HL-60/S4 (cell line): ENCODE measurements around the gene CALCOCO2.

ENCODE experiments used
- in situ Hi-C: fragments of 300-500 bp; cut with MboI; formaldehyde crosslinking; loops from 2 replicates; pipeline ENCODE4 v1.14.3; 2022; ENCODE audit warnings: low sequenced_read_pairs

Gene CALCOCO2

GRCh38 chr17:48830840-48831548 lies at the start of gene CALCOCO2:
Gene CALCOCO2 (plus strand): TSS chr17:48831035. CDS start chr17:48841708, 10,673 bp downstream.
- in situ Hi-C loops: no loop called here

DNA sequence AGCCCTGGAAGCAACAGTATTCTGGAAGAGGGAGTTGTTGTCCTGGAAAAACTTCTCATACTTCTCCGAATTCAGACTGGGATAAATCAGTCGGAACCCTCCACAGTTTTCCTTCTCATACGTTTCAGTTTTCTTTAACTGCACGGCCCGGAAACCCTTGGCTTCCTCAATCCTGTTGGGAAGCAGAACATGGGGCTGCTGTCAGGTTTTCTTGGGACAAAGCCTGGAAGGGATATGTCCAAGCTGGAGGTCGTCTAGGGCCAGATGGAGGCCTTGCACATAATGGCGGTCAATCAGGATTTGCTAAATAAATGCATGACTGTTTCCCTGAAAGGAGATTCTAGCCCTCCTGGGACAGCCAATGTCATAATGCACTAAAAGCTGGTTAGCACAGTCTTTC lies 43.0 kb upstream of the CALCOCO2 start:
- in situ Hi-C loops: no loop called here

- in situ Hi-C loops: loop anchor here (10.0 kb wide), 1 partner anchor 116 kb away; no protein-coding TSS in a partner anchor
These were observed 40.2 kb upstream of the CALCOCO2 start for GRCh38 chr17:48790607-48791127.

- in situ Hi-C loops: loop anchor here (10.0 kb wide), 1 partner anchor 117 kb away; no protein-coding TSS in a partner anchor
These were observed 39.5 kb upstream of the CALCOCO2 start for GRCh38 chr17:48791128-48792032.

GRCh38 chr17:48792033-48792798 lies 38.6 kb upstream of the CALCOCO2 start:
- in situ Hi-C loops: loop anchor here (10.0 kb wide), 1 partner anchor 117 kb away; no protein-coding TSS in a partner anchor

DNA sequence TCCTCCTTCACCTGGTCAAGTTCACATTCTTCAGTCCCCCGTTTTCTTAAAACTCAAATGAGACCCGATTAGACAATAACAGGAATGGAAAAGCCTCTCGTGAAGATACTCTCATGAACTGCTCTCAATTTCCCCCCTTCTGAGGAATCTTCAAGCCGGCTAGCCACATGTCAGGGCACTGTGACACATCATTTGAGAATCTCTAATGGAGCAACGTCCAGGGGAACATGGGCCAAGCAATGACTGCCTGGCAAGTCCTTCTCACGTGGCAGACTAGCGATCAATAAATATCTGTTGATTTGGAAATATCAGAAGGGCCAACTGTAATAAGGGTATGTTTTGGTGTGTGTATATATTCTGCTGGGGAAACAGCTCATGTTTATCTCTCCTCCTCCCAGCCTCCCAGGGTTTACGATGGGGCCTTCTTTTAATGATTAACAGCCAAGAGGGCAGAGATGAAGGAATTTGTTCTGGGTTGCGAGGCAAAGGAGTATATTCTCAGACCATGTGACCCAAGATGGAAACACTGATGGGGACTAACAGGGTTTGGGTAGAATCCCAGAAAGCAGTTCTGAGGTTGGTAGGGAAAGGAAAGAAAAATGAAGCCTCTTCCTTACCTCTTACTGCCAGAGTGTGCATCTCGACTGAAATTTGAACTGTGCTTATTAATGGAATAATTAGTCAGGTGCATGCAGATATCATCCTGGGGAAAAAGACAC lies 35.2 kb upstream of the CALCOCO2 start:
- in situ Hi-C loops: loop anchor here (10.0 kb wide), 1 partner anchor 121 kb away; no protein-coding TSS in a partner anchor

- in situ Hi-C loops: loop anchor here (10.0 kb wide), 1 partner anchor 121 kb away; no protein-coding TSS in a partner anchor
These were observed 34.7 kb upstream of the CALCOCO2 start for GRCh38 chr17:48796163-48796522.

DNA sequence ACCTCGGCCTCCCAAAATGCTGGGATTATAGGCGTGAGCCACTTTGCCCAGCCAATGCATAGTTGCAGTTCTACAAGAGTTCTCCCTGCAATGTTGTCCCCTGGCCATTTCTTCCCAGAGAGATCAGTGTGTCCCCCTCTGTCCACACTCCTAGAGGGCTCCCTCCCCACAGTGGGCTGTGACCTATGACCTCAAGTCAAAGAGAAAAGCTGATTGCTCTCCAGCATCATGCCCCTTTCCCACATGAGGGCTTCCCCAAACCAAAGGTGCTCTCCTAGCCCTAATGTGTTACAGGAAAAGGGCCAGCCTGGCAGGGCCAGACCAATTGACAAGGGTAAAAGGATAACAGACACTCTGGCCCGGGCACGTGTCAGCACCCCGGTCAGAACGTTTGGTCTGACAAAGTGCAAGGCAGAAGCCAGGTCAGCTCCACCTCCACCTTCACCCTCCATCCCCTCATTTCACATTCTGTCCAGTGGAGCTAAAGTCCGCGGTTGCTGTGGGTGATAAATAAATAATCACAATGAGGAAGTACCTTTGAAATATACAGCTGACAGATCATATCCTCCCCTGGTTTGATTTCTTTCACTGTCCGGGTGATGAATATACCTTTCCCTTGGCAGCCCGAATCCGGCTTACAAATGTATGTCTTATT lies 31.6 kb upstream of the CALCOCO2 start:
- in situ Hi-C loops: loop anchor here (10.0 kb wide), 1 partner anchor 124 kb away; no protein-coding TSS in a partner anchor

DNA sequence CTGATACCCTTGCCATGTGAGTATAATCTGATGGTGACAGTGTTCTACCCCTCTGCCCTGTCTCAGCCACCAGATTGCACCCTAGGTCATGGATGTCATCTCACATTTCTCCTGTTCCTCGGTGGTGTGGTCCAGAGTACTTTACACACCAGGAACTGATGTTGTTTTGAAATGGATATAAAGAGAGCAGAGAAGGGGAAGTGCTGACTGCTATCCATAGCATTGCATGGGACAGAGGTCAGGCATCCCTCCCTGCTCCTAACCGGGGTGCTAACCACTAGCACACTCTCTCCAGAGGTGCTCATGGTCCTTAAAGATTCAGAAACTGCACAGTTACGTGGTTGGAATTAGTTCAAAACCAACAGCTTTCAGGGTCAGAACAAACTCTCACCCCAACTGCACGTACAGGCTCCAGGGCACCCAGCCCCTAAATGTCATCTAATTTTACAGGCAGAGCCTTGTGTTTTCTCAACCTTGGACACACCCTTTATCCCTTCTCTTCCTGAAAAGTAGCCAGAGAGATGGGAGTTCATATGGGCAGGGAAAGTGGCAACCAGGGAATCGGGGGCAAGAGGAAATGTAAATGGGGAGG lies 30.1 kb upstream of the CALCOCO2 start:
- in situ Hi-C loops: loop anchor here (10.0 kb wide), 1 partner anchor 106 kb away; no protein-coding TSS in a partner anchor

DNA sequence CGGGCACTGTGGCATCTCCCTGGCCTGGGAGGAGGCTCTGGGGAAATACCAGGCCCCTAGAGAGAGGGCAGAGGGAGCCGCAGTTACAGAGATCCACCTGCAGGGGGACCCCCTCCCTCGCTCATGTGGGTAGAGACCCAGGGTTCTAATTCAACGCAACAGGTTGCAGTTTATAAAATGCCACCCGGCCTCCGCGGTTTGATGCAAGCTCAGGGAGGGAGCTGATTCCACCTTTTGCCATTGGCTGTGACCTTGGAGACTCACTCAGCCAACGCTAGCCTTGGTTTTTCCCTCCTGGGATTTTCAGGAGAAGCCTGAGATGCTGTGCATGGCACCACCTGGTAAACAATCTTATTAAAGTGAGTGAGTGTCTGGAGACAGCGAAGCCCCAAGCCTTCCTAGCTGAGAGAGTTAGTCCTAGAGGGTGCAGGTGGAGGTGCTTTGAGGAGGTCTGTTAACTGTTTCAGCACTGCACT lies 25.9 kb upstream of the CALCOCO2 start:
- in situ Hi-C loops: loop anchor here (10.0 kb wide), 1 partner anchor 110 kb away; no protein-coding TSS in a partner anchor

DNA sequence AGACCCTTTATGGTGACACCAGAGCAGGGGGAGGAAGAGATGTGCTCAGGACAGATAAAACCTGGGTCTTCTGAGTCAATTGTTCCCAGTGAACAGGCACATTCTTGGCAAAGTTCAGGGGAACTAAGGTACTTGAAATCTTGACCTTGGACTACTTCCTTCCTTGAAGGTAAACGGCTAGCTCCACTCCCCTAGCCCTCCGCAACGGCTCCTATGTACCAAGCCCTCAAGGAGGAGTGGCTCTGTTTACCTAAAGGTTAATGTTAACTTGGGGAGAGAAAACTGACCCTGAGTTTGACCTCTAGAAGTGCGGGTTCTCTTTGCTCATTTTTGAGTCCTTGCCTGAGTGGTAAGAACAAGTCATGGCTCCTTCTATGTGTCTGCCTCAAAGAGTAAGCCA lies 21.7 kb upstream of the CALCOCO2 start:
- in situ Hi-C loops: loop anchor here (10.0 kb wide), 1 partner anchor 114 kb away; no protein-coding TSS in a partner anchor

DNA sequence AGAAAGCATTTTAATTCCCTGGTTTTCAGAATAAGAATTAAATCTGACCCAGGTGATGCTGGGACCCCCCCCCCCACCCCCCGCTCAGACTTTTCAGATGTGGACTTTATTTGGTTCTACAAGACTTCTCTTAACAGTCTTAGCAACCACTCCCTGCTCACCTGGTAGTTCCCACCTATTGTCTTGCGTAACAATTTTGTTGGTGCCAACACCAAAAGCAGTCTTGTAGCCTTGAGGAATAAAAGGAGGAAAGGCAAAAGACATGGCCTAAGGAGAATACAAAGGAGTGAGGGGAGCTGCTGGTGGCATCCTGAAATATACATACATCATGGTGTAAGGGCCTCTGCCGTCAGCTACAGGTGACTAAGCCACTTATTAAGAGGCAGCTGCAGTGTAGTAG lies 18.8 kb upstream of the CALCOCO2 start:
- in situ Hi-C loops: loop anchor here (5.0 kb wide), 1 partner anchor 70 kb away; no protein-coding TSS in a partner anchor

- in situ Hi-C loops: loop anchor here (5.0 kb wide), 1 partner anchor 68 kb away; no protein-coding TSS in a partner anchor
These were observed 16.3 kb upstream of the CALCOCO2 start for GRCh38 chr17:48814504-48814903.

DNA sequence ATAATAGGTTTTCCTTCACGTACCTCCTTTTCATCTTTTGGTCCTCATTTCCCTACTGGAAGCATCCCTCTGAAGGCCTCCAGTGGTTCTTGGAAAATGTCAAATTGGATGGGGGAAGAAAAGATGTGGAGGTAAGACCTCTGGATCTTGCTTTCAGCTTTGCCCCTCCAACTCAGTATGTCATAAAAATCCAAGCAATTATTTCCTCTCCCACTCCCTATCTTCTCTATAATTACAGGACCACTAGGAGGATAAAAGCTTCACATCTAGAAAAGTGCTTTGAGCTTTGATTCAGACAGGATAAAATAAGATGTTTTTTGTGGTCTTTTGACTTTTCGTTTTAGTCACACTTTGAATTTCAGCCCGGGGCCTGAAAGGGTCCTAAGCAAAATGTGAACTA lies 15.5 kb upstream of the CALCOCO2 start:
- in situ Hi-C loops: no loop called here

- in situ Hi-C loops: no loop called here
These were observed 14.4 kb upstream of the CALCOCO2 start for GRCh38 chr17:48816438-48816773.

DNA sequence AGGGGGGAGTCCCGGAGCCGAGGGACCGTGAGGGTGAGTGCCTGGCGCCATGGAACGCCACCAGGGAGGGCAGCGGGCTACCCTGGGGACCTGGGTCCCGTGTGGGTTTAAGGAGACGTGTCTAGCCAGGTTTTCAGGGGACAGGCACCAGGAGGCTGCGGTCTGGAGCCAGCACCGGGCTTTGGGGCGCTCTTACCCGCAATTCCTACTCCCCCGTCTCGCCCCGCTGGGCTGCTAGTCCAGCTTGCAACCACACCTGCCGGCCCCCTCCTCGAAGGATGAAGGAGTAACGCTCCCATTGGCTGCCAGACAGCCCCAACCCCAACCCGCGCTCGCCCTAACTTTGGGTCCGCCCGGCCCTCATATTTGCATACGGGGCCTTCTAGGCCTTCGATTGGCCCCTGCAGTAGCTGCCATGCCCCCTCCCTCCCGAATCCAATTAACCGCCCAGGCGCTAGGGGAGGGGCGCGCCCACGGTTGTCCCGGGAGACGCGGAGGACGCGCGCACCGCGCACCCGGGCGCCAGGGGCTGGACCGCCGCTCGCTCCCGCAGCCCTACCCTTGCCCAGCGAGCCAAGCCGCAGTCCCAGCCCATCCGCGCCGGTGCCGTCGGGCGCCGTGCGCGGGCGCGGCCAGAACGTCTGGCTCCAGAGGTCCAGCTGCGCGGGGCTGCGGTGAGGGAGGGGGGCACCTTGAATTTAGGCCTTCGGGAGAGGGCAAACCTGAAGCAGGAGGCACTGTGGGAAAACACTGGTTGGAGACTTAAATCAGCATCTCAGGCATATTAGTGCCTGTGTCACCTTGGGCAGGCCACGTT lies 13.9 kb upstream of the CALCOCO2 start, which contains the start of gene TTLL6:
Gene TTLL6 (minus strand): TSS at position 456 of the 817 bp plus-strand sequence. CDS start 157 bp downstream, at position 299.
- in situ Hi-C loops: no loop called here

DNA sequence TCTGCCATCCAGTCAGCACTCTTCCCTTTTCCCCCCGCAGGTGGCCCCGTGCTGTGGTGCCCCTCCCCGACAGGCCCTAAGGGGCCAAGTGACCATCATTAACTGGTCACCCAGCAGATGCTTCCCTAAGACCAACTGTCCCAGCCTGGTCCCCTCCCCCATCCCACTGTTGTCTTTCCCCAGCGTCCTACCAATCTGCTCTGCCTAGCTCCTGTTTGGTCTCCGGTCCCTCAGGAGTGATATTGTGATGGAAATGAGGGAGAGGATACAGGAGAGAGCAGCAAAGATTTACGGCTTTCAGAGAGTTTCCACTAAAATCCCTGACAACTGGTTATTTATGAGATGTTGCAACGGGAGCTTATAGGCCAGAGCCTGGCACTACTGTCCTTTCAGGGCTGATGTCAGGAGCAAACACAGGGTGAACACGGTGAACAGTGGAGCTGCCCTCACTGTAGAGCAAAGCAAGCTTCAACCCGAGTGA lies 12.4 kb upstream of the CALCOCO2 start:
- in situ Hi-C loops: no loop called here

- in situ Hi-C loops: no loop called here
These were observed 11.4 kb upstream of the CALCOCO2 start for GRCh38 chr17:48819466-48819865.
